Activated B cell treated with CpG ODN at 0.5 μM for 24 hours (primary cell): ENCODE data around the gene SGPL1. TPM values are rescaled to one million over a fixed set of nuclear protein-coding genes. Genes with fewer than 3 reads are reported as not detected.

ENCODE experiments used
- ATAC-seq: fragments of 200-7000 bp; cut with Tn5 transposase; one replicate; pipeline ENCODE4 v1.10.0; 2021; ENCODE audit warnings: low read depth, mild to moderate bottlenecking, moderate library complexity
- CTCF ChIA-PET: fragments of 350-600 bp; sonication (Branson Sonifier 250); formaldehyde crosslinking; loops from one replicate; lab custom pipeline; 2021; ENCODE audit warnings: antibody characterized with exemption; lab: Charles Lee
- POLR2A ChIA-PET: fragments of 350-600 bp; sonication (Branson Sonifier 250); formaldehyde crosslinking; loops from one replicate; lab custom pipeline; 2021; ENCODE audit warnings: antibody characterized with exemption; lab: Charles Lee
- DNase-seq: peaks from one replicate; pipeline ENCODE4 v3.0.0; 2022
- H3K27ac Mint-ChIP-seq: one replicate; pipeline ENCODE4 v1.8.0; 2020; ENCODE audit warnings: mixed read lengths
- H3K27me3 Mint-ChIP-seq: one replicate; pipeline ENCODE4 v1.8.0; 2021; ENCODE audit warnings: mixed read lengths
- H3K36me3 Mint-ChIP-seq: one replicate; pipeline ENCODE4 v1.8.0; 2021; ENCODE audit warnings: low read depth, mixed read lengths
- H3K4me1 Mint-ChIP-seq: one replicate; pipeline ENCODE4 v1.8.0; 2021; ENCODE audit warnings: mixed read lengths
- H3K4me3 Mint-ChIP-seq: one replicate; pipeline ENCODE4 v1.8.0; 2020; ENCODE audit warnings: mild to moderate bottlenecking, mixed read lengths
- H3K9me3 Mint-ChIP-seq: one replicate; pipeline ENCODE4 v1.8.0; 2020; ENCODE audit warnings: mixed read lengths
- intact Hi-C: fragments of 100-400 bp; cut with micrococcal nuclease; formaldehyde crosslinking; loops from one replicate; pipeline ENCODE4 v1.15.1; 2024
- total RNA-seq: library from RNA; stranded (reverse); gene quantifications from 2 replicates; pipeline ENCODE4 v1.2.3, GENCODE V29; 2022
- TF ChIP-seq, protein P1 (sequence below): fragments of 200-600 bp; IDR thresholded peaks from one replicate; pipeline ENCODE4 v1.8.0; 2022; ENCODE audit warnings: antibody characterized with exemption, mild to moderate bottlenecking

The SGPL1 gene
- total RNA-seq, 1 donor from 2014 or later = 36.3 TPM

DNA sequence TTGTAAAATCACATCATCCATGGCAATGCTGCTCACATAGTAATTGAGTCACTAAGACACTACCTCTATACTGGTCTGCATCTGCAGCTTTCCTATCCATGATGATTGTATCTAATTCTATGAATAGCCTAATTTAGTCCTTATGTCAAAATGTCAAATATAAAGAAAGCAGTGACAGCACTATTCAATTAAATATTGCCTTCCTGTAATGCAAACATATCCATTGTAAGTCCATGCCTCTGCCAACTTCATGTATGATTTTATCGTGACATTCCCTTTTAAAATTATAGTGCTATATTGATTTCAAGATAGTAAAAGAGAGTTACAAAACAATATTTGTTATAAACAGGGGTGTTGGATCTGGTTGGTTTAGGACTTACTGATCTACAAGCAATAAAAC lies 4.8 kb upstream of the SGPL1 start:
- intact Hi-C loops = no loop called here
- Mint-ChIP-seq H3K4me1 (peaks cover 9% of the 10 kb centered on the region), H3K27me3 (peaks cover 10% of the 10 kb centered on the region), H3K27ac (no peak overlapping the region), H3K9me3 (no peaks in the 10 kb centered on the region), H3K4me3 (no peak overlapping the region), H3K36me3 (no peaks in the 10 kb centered on the region)
- TF ChIP-seq, protein P1, sequence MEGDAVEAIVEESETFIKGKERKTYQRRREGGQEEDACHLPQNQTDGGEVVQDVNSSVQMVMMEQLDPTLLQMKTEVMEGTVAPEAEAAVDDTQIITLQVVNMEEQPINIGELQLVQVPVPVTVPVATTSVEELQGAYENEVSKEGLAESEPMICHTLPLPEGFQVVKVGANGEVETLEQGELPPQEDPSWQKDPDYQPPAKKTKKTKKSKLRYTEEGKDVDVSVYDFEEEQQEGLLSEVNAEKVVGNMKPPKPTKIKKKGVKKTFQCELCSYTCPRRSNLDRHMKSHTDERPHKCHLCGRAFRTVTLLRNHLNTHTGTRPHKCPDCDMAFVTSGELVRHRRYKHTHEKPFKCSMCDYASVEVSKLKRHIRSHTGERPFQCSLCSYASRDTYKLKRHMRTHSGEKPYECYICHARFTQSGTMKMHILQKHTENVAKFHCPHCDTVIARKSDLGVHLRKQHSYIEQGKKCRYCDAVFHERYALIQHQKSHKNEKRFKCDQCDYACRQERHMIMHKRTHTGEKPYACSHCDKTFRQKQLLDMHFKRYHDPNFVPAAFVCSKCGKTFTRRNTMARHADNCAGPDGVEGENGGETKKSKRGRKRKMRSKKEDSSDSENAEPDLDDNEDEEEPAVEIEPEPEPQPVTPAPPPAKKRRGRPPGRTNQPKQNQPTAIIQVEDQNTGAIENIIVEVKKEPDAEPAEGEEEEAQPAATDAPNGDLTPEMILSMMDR = no peak
- ChIA-PET POLR2A (no interaction called here), CTCF (no interaction called here)
- ATAC-seq (no peak), DNase-seq (no peak)

GRCh38 chr10:70811881-70812280 lies 3.9 kb upstream of the SGPL1 start:
- Mint-ChIP-seq H3K4me1 (peaks cover 15% of the 10 kb centered on the region), H3K27ac (no peak overlapping the region), H3K9me3 (no peaks in the 10 kb centered on the region), H3K4me3 (no peak overlapping the region), H3K27me3 (peaks cover 8% of the 10 kb centered on the region), H3K36me3 (peaks cover 2% of the 10 kb centered on the region)
- TF ChIP-seq, protein P1 = no peak
- ChIA-PET POLR2A (no interaction called here), CTCF (no interaction called here)
- intact Hi-C loops = no loop called here
- DNase-seq (no peak), ATAC-seq (no peak)

DNA sequence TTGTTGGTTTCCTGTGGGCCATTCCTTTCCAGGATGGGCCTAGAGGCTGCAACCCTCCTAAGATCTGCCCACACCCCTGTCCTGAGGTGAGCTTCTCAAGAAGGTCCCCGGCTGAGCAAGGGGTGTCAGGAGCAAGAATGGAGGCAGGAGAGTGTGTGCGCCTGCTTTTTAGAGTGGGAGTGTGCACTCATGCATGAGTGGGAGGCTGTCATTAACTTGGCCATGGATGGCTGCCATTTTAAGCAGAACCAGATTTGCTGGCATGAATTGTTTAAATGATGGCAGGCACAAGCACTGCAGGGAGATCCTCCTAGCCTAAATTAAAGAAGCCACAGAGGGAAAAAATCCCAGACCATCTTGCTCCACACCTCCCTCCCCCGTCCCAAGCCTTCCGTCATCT lies 2.9 kb upstream of the SGPL1 start:
- TF ChIP-seq, protein P1 = no peak
- peaks cover 23% of the 10 kb centered on the region for H3K4me1 Mint-ChIP-seq
- no peaks in the 10 kb centered on the region for H3K9me3 Mint-ChIP-seq
- no peak overlapping the region for H3K27ac Mint-ChIP-seq
- no peak for ATAC-seq
- no peak overlapping the region for H3K4me3 Mint-ChIP-seq
- POLR2A ChIA-PET = no interaction called here
- peaks cover 6% of the 10 kb centered on the region for H3K36me3 Mint-ChIP-seq
- H3K27me3 Mint-ChIP-seq = peaks cover 2% of the 10 kb centered on the region
- no peak for DNase-seq
- intact Hi-C loops = no loop called here
- CTCF ChIA-PET = no interaction called here

DNA sequence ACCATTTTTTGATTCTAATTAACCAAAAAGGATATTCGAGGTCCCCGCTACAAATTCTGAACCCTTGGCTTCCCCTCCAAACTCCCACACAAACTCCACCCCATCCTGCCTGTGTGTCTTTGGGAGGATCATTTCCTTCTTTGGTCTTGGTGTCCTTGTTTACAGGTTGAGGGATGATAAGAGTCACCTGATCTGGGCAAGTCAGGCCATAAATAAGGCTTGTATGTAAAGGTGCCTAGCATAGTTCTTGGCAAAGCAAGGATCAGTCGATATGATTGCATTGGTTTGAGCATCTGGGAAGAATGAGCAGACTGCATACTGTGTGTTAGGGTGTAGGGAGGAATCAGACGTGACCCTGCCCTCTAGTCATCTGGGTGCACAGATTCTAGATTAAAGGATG lies 1.6 kb upstream of the SGPL1 start:
- H3K4me3 Mint-ChIP-seq = no peak overlapping the region

DNA sequence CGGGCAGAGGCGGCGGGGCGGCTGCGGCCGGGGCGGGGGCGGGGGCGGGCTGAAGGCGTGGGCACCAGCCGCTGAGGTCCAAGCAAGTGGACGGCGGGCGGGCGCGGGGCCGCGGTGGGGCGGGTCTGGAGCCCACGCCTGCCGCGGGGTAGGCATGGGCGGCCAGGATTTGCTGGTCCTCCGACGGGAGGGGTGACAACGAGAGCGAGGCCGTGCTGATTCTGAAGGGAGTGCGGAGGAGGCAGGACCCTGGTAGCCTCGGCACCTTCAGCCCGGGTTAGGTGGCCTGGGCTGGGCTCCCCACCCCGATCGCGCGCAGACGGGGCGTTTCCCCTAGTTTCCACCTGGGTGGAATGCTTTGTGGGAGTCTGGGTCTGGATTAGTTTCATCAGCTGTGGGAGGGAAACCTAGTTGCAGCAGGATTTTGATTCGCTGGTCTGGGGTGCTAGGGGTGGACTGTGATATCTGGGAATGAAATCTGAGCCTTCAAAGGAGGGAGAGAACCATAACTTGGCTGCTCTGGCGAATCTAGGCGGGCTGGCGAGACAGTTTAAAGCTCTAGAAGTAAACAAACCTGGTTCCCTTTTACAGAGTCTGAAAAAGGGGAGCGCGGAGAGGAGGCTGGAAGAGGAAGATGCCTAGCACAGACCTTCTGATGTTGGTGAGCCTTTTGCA lies 609 bp downstream of the SGPL1 start:
- ATAC-seq (peak; percentile 54), DNase-seq (no peak)
- ChIA-PET CTCF (interaction anchor here (2.2 kb wide), 1 partner anchor 63 kb away, joined by 8 read pairs; no protein-coding TSS in a partner anchor), POLR2A (interaction anchor here (0.6 to 2.3 kb wide), 4 partner anchors 72 to 670 kb away, joined by 3 to 5 read pairs (median 4); partner anchors contain the start of genes EIF4EBP2, PCBD1 and TYSND1)
- peaks cover 31% of the 10 kb centered on the region for H3K36me3 Mint-ChIP-seq
- H3K4me3 Mint-ChIP-seq = peak overlapping the region; percentile 90
- H3K4me1 Mint-ChIP-seq = peaks cover 26% of the 10 kb centered on the region
- TF ChIP-seq, protein P1 = no peak
- H3K9me3 Mint-ChIP-seq = no peaks in the 10 kb centered on the region
- intact Hi-C loops = loop anchor here (5.0 kb wide), 3 partner anchors 46 to 644 kb away; partner anchors contain the start of gene SAR1A
- peak overlapping the region; percentile 82 for H3K27ac Mint-ChIP-seq
- H3K27me3 Mint-ChIP-seq = peaks cover 2% of the 10 kb centered on the region

More for the DNA sequence above, 1.6 kb upstream of the SGPL1 start:
- POLR2A ChIA-PET = interaction anchor here (0.6 kb wide), 1 partner anchor 295 kb away, joined by 3 read pairs; no protein-coding TSS in a partner anchor
- Mint-ChIP-seq H3K36me3 (peaks cover 17% of the 10 kb centered on the region), H3K27ac (no peak overlapping the region), H3K4me1 (peaks cover 26% of the 10 kb centered on the region), H3K9me3 (no peaks in the 10 kb centered on the region), H3K27me3 (peaks cover 2% of the 10 kb centered on the region)
- ATAC-seq = no peak
- intact Hi-C loops = loop anchor here (2.0 kb wide), 2 partner anchors 75 to 581 kb away; partner anchors contain the start of genes PCBD1 and PPA1
- CTCF ChIA-PET = no interaction called here
- TF ChIP-seq, protein P1 = no peak
- no peak for DNase-seq
